HG03066 (cell line): ENCODE data around the gene DNAJB8.

ENCODE experiments used
- ATAC-seq: cut with Tn5 transposase; IDR thresholded peaks from one replicate; pipeline ENCODE4 v1.9.1; 2021; ENCODE audit warnings: low read depth; ENCODE audit not compliant: unreplicated experiment

Gene DNAJB8

GRCh38 chr3:128466840-128467541, at the start of gene DNAJB8:
Gene DNAJB8, minus strand, starts transcription at chr3:128466890. Its CDS starts 3,645 bp downstream, at chr3:128463245.
- no peak for ATAC-seq

- ATAC-seq, result no peak
Measured at GRCh38 chr3:128515967-128516366, 49.3 kb upstream of the DNAJB8 start.

DNA sequence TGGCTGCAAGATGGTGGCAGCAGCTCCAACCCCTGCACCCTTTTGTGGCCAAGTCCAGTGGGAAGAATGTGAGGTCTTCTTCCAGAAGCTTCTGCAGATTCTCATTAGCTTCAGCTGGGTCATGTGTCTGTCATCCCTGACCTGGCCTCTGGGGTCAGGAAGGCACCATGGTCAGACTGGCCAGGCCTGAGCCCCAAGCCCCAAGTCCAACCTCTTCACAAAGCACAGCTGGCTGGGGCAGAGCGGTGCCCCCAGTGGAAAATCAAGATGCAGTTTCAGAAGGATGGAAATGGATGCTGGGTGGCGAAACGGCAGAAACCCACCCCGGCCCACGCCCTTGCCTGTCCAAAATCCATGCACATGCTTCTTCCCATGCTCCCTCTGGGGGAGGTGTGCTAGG, 42.2 kb upstream of the DNAJB8 start:
- no peak for ATAC-seq

- no peak for ATAC-seq
Measured at GRCh38 chr3:128506754-128507153, 40.1 kb upstream of the DNAJB8 start.

DNA sequence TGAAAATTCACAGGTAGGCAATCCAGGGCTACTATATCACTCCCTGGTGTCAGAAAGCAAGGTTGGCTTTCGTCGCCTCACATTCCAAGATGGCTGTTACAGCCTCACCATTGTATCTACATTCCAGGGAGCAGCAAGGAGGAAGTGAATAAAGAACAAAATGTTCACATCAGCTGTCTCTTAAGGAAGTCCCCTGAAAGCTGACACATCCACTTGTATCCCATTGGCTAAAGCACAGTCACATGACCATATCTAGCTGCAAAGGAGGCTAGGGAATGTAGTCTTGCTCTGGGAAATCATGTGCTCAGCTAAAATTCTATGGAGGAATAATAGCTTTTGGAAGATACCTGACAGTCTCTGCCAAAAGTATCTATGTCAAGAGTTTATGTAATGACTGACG, 39.1 kb upstream of the DNAJB8 start:
- no peak for ATAC-seq

GRCh38 chr3:128504963-128505730, 38.5 kb upstream of the DNAJB8 start:
- no peak for ATAC-seq

DNA sequence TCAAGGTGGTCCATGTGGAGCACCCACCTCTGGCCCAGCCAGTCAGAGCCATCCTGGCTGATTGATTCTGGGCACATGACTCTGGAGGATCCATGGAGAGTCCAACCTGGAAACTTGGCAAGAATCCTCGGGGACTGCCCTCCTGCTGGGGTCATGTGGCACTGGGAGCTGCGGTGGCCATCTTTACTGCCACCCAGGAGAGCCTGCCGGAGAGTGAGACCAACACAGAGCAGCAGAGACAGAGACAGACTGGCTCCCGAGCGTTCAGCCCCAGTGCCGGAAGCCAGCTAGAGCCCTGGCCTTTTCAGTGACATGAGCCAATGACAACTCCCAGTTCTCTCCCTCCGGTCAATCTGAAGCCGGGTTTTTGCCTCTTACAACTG, 37.8 kb upstream of the DNAJB8 start:
- ATAC-seq, result no peak

GRCh38 chr3:128503751-128504532, 37.3 kb upstream of the DNAJB8 start:
- ATAC-seq, result no peak

GRCh38 chr3:128503164-128503651, 36.5 kb upstream of the DNAJB8 start:
- no peak for ATAC-seq

DNA sequence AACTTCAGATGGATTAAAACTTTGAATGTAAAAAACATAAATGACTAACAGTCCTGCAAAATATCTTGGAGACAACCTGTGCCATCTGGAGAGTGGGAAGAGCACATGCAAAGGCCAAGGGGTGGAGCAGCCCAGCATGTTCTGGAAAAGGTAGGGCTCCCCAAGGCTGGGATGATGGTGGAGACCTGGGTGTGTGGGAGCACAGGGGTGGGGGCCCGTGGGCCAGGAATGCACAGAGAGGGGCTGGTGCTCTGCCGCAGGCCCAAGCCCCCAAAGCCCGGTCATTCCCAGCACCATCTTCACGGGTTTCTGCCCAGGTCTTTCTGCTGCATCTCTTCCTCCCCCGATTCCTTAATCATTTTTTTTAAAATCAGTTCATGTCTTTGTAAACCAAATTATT, 36.0 kb upstream of the DNAJB8 start:
- no peak for ATAC-seq

DNA sequence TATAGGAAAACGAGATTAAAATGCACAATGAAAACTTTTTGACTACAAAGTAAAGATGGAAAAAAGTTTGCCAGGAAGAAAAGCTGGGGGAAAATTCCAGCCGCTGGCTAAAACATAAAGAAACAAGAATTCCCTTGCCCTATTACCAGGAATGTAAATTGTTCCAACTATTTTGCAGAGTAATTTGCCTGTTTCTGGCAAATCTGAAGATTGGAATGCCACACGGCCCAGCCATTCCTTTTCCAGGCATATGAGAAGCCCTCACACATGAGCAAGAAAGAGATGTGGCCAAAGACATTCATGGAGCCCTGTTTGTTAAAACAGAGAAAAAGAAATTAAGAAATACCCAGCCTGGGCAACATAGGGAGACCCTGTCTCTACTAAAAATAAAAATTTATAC, 34.7 kb upstream of the DNAJB8 start:
- ATAC-seq, result no peak

DNA sequence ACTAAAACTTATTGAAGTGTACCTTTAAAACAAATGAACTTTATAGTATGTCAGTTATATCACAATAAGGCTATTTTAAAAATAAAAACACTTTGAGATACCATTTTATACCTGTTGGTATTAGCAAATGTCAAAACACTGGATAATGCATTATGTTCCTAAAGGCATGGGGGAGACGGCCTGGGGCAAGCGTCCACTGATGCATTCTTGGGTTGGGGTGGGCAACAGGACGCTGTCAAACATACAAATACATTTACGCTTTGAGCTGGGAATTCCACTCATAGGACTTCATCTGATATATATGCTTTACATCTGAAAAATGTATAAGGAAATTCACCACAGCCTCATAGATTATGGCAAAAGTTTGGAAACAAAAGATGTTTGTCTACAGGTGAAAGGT, 33.9 kb upstream of the DNAJB8 start:
- ATAC-seq, result no peak

DNA sequence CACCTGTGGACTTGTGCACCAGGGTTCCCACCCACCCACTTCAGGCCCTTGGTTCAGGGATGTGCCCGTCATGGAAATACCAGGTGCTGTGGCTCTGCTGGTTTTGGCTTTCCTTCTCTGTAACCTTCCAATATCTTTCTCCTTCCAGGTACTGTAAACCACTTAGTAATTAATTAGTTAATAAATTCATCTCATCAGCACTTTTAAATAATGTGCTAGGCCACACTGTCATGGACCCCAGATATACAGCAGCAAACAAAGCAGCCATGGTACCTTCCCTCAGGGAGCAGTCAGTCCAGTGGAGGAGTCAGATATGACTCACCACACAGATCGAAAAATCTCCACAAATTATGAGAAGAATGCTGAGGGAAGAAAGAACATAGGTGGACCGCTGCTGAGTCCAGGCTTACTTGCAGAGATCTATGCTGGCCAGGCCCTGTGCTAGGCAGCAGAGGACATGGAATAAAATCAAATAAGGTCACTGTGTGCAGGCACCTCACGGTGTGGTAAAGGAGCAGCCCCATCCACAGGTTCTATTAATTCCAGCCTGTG, 33.1 kb upstream of the DNAJB8 start:
- no peak for ATAC-seq

DNA sequence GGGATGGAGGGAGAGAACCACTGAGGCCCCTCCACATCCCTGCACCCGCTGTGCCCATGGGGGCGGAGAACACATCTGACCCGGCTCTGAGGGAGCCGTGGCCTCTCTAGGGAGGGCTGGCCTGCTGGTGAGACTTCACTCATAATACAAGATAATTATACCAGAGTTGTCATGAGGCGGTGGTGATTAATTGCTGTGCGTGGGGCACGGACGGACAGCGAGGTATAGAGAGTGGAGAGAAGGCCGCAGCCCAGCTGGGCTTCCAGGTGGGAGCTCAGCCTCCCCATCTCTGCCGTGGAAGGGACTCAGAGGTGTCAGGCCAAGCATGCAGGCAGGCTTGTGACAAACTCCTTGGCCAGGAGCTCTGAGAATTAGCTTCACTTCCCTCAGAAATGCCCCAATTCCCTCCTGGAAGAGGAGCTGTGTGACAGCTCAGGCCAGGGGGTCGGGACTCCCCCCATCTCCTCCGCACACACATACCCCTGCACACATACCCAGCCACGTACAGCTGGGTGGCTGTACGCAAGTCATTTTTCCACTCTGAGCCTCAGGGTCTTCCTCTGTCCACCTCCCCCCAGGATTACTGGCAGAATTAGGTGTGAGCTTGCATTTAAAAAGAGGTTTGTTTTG, 32.3 kb upstream of the DNAJB8 start:
- ATAC-seq, result no peak

DNA sequence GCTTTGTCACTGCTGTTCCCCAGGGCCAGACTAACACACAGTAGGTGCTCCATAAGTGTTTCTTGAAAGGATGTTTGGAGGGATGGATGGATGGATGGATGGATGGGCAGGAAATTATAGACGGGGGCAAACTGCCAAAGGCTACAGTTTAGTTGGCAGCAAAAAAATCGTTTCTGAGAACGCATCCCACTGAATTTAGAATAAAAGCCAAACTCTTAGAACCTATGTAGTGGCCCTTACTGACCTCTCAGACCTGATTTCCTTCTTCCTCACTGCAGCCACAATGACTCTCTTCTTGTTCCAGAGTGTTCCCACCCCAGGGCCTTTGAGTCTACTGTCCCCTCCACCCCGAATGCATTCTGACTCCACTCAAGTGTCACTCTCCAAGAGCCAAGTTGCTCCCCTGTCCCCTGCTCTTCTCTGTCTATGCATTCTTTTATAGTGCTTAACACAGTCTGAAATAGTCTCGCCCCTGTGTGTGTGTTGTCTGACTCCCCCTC, 31.5 kb upstream of the DNAJB8 start:
- ATAC-seq, result no peak

GRCh38 chr3:128497305-128498126, 30.8 kb upstream of the DNAJB8 start:
- no peak for ATAC-seq

GRCh38 chr3:128496602-128497304, 30.1 kb upstream of the DNAJB8 start:
- ATAC-seq, result no peak

- ATAC-seq, result no peak
Measured at GRCh38 chr3:128496019-128496601, 29.4 kb upstream of the DNAJB8 start.
